Left forelimb (tissue), 1 donor: ENCODE measurements around the gene ANKRD65.
"Not testable (repeated sequence)": the region's sequence is repeated elsewhere in the genome, so short reads cannot be mapped to it uniquely, and the experiment has no call there.

ENCODE experiments used
- DNase-seq: peaks from one replicate; pipeline ENCODE4 v3.0.0-alpha.2; 2018; ENCODE audit warnings: low spot score

The ANKRD65 gene

DNA sequence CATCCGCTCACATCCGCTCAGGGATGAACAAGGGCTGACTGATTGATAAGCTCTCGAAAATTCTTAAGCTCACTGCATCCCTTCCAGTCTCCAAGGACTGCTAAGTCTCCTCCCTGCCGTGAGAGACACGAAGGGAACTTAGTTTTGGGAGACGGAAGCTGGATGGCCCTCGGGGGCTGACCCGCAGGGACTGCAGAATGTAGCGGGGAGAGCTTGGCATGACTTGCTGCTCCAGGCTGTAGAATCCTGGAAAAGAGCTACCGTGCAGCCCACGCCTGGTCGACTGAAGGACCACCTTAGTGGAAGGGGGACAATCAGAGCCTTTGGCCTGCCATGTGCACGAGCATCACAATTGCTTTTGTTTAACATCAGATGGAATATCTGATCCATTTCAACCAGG lies 5.3 kb downstream of the ANKRD65 start:
- peak; percentile 41 for DNase-seq

DNA sequence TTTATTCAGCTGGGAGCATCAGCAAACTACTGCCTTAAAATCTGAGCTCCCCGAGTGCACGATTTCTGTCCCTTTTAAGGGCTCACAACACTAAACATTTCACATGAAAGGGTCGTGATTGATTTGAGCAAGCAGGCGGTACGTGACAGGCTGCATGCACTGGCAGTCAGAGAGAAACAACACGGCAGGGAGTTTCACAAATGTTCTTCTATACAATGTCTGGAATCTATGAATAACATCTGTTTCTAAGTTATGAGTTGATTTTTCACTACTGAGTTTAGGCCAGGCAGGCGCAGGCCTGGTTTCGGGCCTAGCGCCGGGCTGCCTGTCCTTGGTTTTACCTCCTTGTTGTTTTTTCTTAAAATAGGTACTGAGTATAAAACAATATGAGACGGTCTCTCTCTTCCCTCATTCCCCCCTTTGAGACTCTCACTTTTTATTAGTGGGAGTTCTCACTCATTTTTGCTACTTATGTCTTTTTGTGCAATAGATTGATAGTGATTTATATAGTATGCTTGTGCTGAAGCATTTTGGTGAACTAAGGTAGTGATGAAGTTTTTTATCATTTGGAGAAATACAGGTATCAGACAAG lies 8.7 kb downstream of the ANKRD65 start:
- not testable (repeated sequence) for DNase-seq

DNA sequence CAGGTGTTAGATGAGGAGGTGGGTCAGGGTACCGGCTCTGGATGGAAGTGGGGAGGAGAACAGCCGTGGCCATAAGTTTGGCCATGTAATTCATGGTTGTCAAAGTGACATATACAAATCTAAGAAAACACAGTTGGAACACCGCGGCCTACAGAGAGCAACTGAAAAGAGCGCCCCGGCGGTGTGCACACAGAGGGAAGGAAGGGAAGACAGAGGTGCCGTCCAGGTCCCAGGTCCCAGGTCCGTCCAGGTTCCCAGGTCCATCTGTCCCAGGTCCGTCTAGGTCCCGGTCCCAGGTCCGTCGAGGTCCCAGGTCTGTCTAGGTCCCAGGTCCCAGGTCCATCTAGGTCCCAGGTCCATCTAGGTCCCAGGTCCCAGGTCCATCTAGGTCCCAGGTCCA lies 9.4 kb downstream of the ANKRD65 start:
- no peak for DNase-seq

DNA sequence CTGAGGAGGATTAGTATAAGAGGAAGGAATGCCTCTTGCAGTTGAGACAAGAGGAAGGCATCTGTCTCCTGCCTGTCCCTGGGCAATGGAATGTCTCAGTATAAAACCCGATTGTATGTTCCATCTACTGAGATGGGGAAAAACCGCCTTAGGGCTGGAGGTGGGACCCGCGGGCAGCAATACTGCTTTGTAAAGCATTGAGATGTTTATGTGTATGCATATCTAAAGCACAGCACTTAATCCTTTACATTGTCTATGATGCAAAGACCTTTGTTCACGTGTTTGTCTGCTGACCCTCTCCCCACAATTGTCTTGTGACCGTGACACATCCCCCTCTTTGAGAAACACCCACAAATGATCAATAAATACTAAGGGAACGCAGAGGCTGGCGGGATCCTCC lies 10.8 kb downstream of the ANKRD65 start:
- DNase-seq: not testable (repeated sequence)

DNA sequence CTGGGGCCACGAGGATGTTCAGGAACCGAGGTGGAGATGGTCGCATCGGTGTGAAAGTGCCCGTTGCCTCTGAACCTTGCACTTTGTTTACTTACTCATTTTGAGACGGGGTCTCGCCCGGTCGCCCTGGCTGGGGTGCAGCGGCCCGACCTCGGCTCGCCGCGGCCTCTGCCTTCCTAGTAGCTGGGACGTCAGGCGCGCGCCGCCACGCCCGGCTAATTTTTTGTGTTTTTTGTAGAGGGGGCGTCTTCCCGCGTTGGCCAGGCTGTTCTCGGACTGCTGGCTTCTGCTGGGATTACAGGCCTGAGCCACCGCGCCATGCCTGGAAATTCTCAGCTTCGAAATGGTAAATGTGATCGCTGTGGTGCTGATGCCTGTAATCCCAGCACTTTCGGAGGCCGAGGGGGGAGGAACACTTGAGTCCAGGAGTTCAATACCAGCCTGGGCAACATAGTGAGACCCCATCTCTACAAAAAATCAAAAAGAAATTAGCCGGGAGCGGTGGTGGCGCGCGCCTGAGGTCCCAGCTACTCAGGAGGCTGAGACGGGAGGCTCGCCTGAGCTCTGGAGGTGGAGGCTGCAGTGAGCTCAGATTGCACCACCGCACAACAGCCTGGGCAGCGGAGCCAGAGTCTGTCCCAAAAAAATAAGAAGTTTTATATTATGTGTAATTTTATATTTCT lies 13.3 kb downstream of the ANKRD65 start:
- DNase-seq: no peak

DNA sequence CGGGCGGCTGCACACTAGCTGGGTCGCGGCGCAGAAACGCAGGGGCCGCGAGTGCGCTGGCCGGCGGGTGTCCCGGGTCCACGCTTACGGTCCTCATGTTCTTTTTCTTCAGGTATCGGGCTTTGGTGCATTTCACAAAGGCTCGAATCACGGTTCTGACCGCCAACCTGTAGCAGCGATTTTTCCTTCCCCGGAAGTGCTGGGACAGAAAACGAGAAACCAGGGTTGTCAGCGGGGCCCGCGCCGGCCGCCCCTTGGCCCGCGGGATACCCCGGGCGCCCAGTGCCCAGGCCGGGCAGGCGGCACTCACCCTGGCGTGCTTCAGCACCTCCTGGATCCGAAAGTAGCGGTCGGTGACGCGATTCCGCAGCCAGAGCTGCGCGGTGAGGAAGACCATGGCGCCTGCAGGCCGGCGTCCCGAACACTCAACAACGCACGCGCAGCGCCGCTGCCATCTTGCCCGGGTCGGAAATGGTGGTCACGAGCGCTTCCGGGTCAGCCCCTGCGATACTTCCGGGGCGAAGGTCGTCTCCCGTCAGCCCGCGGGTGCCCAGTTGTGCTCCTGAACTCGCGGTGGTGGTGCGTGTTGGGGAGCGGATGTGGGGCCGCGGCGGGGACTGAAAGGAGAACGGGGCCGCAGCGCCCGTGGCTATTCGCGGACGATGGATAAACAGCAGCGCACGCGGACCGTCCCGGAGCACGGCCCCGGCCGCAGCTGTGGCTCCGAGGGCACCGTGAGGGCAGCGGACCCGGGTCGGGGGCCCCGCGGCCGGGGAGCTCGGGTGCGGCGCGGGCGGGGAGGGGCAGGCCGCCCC lies 14.0 kb downstream of the ANKRD65 start, which contains the start of gene MRPL20:
Gene MRPL20 (minus strand): TSS at position 473 of the 815 bp plus-strand sequence. CDS start 76 bp downstream, at position 397.
- peak; percentile 93 for DNase-seq

DNA sequence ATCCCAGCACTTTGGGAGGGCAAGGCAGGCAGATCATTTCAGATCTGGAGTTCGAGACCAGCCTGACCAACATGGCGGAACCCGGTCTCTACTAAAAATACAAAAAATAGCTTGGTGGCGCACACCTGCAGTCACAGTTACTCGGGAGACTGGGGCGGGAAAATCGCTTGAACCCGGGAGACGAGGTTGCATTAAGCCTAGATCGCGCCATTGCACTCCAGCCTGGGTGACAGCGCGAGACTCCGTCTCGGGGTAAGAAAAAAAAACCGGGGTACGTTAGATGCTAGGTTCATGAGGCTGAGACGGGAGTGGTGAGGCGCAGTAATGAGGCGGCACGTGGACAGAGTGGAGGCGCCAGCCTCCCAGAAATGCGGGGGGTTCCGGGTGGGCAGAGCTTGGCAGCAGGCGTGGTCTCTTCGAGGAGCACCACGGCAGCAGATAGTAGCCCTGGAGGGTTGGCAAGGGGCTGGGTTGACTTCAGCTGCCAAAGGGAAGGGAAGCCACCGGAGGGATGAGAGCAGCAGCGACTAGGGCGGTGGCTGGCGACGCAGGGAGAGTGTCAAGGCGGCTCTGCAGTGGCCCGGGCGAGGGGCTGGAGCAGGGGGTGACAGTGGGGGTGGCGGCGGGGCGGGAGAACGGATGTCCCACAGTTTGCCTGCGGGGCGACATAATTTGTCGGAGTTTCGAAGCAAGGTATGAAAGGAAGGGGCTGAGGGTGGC lies 14.8 kb downstream of the ANKRD65 start:
- DNase-seq: no peak

DNA sequence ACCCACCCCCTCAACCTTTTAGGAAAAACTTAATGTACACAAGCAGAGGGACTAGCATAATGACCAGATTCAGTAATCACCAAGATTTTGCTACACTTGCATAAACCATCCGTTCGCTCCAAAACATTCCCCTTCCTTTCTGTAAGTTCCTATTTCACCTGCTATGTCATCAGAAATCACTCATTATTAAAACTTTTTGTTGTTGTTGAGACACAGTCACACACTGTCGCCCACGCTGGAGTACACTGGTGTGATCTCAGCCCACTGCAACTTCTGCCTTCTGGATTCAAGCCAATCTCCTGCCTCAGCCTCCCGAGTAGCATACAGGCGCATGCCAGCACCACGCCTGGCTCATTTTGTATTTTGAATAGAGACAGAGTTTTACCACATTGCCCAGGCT lies 17.4 kb downstream of the ANKRD65 start:
- no peak for DNase-seq

DNA sequence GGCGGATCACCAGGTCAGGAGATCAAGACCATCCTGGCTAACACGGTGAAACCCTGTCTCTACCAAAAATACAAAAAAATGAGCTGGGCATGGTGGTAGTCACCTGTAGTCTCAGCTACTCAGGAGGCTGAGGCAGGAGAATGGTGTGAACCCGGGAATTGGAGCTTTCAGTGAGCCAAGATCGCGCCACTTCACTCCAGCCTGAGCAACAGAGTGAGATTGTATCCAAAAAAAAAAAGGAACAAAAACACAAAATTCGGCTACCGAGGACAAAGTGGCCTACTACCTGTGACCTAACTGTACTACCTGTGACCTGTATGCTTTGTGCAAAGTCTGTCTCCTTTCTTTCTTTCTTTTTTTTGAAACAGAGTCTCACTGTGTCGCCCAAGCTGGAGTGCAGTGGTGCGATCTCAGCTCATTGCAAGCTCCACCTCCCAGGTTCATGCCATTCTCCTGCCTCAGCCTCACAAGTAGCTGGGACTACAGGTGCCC lies 18.1 kb downstream of the ANKRD65 start:
- DNase-seq: not testable (repeated sequence)

DNA sequence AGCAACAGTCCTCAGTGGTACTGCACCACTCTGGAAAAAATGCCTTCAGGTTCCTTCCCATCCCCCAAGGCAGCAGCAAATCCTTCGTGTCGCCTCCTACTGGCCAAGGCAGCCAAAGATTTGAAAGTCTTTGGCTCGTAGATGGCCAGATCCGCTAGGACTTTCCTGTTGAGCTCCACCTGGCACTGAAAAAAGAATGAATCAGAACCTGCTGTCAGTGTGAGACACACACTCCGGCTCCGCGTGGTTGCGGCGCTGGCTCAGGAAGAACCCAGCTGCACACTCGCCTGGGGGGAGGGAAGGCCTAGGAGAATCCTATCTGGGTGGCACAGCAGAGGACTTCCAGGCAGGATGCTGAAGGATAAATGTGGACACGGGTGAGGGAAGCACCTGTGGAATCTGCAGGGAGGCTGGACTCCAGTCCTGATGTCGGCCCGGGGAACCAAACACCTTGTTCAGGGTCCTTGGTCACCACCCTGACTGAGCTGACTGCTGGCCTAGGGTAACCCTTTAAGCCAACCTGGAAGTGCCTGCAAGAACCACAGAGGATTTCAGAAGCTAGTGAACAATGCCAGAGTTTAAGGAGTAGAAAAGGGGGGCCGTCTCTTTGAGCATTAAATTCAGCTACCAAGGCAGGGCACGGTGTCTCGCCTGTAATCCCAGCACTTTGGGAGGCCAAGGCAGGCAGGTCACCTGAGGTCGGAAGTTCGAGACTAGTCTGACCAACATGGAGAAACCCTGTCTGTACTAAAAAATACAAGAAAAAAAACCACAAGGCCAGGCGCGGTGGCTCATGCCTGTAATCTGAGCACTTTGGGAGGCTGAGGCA lies 18.8 kb downstream of the ANKRD65 start:
- no peak for DNase-seq

DNA sequence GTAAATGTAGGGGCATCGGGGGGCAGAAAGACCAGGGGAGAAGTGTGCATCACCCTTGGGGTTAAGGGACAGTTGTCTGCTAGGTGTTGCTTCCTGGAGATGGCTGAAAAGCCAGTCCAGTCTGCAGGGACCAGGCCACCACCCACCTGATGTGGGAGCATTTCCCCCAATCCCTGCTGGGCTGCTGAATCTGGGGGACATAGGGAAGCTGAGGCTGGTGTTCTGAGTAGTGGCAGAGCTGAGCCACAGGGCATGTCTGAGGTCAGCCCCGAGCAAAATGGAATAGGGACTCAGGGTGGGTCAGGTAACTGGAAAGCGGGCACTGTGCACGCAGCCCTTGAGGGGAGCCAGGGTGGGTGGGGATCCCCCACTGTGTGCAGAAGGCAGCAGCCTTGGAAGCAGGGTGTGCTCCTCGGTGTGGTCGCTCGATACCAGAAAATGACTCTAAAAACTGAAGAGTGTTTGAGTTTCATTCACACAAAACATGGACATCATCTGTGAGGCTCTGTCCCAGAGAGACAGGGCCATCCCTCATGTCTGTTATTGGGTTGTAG lies 19.5 kb downstream of the ANKRD65 start:
- DNase-seq: no peak

DNA sequence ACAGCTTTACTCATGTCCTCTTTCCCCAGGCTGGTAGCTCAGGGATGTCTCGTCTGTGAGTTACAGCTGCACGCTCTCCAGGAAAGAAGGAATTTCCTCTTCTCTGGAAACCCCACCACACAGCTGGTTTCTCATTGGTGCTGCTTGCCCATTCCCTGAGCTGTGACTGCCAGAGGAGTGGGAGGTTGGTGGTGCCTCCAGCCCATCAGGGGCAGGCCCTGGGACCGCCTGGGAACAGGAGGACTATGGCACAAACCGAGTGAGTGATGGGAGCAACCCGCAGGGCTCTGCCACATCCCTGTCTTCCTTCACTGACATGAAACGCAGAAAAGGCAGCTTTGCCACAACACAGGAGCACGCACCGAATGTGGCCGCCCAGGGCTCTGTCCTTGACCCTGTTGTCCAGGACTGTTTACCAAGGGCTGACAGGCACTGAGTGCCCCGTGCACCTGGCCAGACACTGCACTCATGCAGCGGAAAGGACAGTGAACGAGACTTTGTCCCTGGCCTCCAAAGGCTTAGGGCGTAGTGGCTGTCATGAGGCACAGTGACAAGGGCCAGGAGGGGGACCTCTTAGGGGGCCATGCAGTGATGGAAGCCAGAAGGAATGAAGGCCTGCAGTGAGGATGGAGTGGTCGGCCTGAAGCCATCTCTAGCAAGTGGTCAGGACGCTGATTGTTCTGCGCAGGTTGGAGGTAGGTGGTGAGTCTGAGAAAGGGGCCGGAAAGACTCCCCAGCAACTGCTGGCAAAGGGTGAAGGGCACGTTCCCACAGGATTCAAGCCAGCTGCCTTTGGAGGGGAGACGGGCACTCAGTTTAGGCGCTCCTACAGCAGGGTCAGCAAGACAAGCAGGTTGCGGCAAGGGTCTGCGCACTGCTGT lies 20.3 kb downstream of the ANKRD65 start:
- DNase-seq: no peak

DNA sequence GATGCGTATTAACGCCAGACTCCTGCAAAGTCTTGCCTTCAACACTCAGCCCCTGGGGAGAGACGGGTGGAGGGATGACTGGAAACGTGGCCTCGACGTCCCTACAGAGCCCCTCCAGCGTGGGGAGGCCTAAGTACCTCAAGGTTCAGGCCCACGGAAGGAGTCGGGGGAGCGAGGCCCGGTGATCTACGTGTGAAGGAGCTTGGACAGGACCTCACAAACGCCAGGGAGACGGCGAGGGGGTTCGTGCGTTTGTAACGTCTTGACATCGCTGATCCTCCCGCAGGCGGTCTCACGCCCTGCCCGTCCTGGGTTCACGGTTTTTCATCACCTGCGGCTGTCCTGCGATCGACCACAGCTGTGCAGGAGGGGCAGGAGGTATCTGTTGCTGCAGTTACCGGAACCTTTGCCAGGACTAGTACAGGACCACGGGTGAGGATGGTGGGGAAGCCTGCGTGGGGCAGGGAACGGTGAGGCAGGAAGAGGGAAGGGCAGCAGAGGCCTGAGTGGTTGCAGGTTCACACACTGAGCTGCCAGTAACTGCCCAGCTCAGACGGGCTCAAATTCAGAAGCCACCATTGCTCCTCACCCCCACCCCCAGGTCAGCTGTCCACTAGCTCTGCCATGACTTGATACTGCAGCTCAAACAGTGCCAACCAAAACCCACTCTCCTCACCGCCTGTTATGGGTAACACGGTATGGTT lies 21.1 kb downstream of the ANKRD65 start:
- no peak for DNase-seq

DNA sequence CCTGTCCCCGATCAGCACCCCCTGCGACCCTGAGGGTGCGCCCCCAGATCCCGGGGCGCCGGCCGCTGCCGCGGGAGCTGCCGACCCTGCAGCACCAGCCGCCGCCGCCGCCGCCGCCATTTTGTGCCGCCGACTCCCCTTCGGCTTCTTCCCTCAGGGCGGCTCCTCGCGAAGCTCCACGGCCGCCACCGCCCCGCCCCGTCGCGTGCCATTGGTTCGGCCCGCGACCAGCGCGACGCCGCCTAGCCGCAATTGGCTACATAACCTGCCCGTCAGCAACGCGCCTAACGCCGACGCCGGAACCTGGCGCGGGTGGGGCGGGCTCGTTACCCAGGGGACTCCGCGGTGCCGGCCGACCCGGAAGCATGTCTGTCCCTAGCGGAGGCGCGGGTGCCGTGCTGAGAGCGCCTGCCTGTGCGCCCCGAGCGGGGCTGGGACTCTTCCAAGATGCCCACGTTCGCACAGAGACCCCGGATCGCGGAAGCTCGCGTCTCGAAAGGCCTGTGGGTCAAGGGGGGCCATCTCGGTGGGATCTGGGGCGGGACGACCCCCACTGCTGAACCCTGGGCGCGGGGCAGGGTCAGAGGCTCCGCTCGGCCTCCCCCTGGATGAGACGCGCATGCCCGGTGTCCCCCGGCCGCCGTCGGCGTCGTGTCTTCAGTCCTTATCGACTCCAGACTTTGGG lies 21.7 kb downstream of the ANKRD65 start, which contains the start of gene CCNL2:
Gene CCNL2 (minus strand): TSS at position 149 of the 685 bp plus-strand sequence. CDS start 29 bp downstream, at position 120.
- peak; percentile 99 for DNase-seq

DNA sequence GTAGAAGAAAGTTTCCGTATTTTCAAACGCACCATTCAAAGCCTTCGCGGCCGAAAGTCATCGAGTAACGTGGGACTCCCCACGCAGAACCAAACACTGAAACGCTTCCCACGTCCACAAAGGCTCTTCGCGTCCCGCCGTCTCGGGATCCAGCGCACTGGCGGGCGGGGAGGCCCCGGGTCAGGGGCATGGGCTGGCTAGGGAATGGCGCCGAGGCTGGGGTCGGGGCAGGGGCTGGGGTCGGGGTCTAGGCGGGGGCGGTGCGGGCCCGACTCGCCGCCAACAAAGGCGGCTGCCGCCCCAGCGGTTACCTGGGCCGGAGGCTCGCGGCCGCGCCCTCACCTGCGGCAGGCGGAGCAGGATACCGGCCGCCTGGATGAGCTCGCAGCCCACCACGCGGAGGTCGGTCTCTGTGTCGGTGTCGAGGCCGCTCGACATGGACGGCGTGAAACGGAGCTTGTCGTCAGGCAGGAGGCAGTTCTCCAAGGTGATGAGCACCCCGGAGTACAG lies 22.3 kb downstream of the ANKRD65 start:
- DNase-seq: no peak

DNA sequence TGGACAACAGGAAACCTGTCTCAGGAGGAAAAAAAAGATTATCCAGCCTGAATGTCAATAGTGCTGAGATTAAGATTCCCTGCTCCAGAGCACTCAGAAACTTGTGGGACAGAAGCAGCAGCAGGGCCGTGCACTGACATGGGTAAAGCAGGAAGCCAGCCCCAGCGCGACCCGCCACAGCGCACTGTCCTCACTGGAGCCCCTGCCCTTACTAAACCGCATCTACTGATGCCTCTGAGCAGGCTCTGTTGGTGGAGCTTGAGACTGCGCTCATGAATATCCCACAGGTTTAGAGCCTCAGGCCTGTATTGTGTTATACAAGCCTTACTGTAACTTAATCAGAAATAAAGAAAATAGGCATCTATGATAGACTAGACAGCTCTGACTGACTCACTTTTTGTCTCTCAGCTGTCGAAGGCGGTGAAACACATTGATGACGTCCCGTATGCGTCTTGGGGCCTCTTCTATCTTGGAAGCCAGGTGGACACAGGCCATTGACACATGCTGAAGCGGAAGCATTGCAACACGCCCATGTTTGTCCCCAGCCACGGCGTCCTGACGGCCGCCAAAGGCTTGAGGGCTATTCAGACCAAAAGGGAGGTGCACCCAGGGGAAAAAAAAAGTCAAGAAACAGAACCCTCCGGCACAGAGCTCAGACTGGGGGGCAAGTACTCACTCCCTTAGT lies 23.1 kb downstream of the ANKRD65 start:
- DNase-seq: no peak

DNA sequence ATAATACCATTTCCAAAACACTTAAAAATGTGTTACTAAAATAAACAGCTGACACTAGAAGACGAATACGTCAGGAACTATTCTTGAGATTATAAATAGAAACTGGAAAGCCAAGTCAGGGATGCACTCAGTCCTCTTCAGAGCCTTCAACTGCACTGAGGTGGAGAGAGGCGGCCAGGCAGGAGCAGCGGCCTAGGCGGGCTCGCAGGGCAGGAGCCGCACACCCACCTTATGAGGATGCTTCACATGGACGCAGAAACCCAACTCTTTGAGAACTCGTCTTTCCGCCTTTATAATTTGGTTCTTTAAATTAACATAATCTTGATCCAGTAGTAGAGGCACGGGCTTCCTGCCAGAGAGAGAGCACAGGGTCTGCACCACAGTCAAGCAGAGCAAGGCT lies 25.9 kb downstream of the ANKRD65 start:
- no peak for DNase-seq

DNA sequence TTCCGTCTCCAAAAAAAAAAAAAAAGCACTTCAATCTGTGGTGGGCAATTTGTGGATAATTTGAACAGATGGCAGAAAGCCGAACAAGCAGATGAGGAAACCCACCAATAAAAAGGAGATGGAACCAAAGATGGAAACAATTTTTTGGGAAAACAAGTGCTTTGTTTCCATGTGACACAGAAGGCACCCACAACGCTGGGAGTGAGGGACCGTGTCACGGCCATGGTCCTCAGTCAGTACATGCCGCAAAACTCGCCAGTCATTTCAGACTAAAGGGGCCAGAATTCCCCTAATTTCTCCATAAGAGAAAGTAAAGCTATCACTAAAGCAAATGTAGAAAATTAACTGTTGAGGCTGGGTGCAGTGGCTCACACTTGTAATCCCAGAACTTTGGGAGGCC lies 27.0 kb downstream of the ANKRD65 start:
- no peak for DNase-seq
